Measurements from ENCODE around the gene ADCY1. TPM values are rescaled to one million over a fixed set of nuclear protein-coding genes. Genes with fewer than 3 reads are reported as not detected.

The ADCY1 gene
- polyA plus RNA-seq, 1 donor = 1.4 TPM

DNA sequence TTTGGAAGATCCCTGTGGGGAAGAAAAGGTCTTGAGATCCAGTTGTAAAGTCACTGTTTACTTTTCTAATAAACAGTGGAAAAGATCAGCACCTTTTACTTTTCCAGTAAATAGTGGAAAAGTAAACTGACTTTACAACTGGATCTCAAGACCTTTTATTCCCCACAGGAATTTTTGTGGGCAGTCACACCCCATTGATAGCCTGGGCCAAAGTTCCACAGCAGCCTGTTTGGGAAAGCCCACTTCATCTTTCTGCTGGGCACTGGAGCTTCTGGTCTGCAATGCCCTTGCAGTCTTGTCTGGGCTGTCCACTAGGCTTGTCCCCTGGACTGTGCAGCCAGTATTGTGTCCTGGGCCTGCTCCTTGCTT lies 50.2 kb downstream of the ADCY1 start:
- no peak overlapping the region for H3K27ac ChIP-seq (ENCODE audit: low read length)
- no peaks in the 10 kb centered on the region for H3K27me3 ChIP-seq (ENCODE audit: control insufficient read depth, insufficient read depth, low read length)
- H3K9me3 ChIP-seq (ENCODE audit: control insufficient read depth, low read depth, low read length) = peaks cover 4% of the 10 kb centered on the region
- H3K4me3 ChIP-seq (ENCODE audit: low read length) = no peak overlapping the region
- no peaks in the 10 kb centered on the region for H3K4me1 ChIP-seq (ENCODE audit: control insufficient read depth, insufficient read depth, low read length)
- peak in 1 of 2 donors; percentile 36 for DNase-seq
- no peaks in the 10 kb centered on the region for H3K36me3 ChIP-seq (ENCODE audit: control insufficient read depth, insufficient read depth, low read length)

DNA sequence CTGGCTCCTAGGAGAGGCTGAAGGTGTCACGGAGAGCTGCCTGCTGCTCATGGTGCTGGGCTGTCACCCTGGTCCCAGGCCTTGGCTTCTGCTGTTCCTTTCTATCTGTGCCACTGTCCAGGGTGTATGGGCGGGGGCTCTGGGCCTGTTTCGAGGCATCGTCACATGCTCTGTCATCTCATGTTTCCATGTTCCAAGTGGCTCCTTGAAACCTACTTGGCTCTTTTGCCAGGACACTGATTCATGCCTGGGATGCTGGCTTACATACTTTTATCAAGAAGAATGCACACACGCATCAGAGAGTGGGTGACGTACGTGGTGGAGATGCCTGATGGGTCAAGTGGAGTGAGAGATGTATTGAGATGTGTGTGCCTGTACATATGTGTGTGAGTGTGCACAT lies 50.9 kb downstream of the ADCY1 start:
- no peaks in the 10 kb centered on the region for H3K4me1 ChIP-seq (ENCODE audit: control insufficient read depth, insufficient read depth, low read length)
- H3K27me3 ChIP-seq (ENCODE audit: control insufficient read depth, insufficient read depth, low read length) = no peaks in the 10 kb centered on the region
- H3K4me3 ChIP-seq (ENCODE audit: low read length) = no peak overlapping the region
- no peaks in the 10 kb centered on the region for H3K36me3 ChIP-seq (ENCODE audit: control insufficient read depth, insufficient read depth, low read length)
- no peak overlapping the region for H3K27ac ChIP-seq (ENCODE audit: low read length)
- H3K9me3 ChIP-seq (ENCODE audit: control insufficient read depth, low read depth, low read length) = peaks cover 4% of the 10 kb centered on the region
- DNase-seq = no peak
- 100% methylated on average over 1 of the region's 7 CpGs for WGBS (ENCODE audit: insufficient coverage, low lambda C conversion rate)

DNA sequence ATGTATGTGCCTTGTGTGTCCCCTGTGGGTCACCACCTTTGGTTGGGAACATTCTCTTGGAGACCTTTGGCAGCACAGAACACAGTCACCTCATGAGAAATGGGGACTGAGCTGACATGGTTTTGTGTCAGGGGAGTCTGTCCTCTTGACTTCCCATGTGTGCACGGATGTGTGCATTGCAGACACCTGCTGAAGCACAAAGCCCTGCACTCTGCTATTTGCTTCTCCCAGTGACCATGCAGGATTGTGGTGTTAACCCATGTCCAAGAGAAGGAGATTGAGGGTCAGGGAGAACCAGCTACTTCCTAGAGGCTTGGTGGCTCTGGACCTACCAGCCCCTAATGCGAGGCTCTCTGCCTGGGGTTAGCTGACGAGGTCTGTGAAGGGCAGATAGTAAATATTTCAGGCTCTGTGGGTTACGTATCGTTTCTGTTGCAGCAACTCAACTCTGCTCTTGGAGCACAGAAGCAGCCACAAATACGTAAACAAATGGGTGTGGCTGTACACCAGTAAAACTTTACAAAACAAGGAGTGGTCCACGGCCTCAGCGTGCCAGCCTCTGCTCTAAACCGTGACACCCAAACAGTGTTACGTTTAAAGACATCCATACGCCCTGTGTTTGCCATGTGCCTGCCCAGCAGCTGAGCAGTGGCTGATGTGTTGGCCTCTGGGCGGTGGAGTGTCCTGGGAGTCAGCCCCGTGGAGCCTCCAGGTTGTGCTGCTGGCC lies 51.7 kb downstream of the ADCY1 start:
- no peak overlapping the region for H3K27ac ChIP-seq (ENCODE audit: low read length)
- WGBS (ENCODE audit: insufficient coverage, low lambda C conversion rate) = no CpG with 5 or more reads among the region's 13 CpGs
- H3K27me3 ChIP-seq (ENCODE audit: control insufficient read depth, insufficient read depth, low read length) = no peaks in the 10 kb centered on the region
- no peak for DNase-seq
- no peaks in the 10 kb centered on the region for H3K36me3 ChIP-seq (ENCODE audit: control insufficient read depth, insufficient read depth, low read length)
- no peaks in the 10 kb centered on the region for H3K9me3 ChIP-seq (ENCODE audit: control insufficient read depth, low read depth, low read length)
- H3K4me3 ChIP-seq (ENCODE audit: low read length) = no peak overlapping the region
- H3K4me1 ChIP-seq (ENCODE audit: control insufficient read depth, insufficient read depth, low read length) = no peaks in the 10 kb centered on the region

DNA sequence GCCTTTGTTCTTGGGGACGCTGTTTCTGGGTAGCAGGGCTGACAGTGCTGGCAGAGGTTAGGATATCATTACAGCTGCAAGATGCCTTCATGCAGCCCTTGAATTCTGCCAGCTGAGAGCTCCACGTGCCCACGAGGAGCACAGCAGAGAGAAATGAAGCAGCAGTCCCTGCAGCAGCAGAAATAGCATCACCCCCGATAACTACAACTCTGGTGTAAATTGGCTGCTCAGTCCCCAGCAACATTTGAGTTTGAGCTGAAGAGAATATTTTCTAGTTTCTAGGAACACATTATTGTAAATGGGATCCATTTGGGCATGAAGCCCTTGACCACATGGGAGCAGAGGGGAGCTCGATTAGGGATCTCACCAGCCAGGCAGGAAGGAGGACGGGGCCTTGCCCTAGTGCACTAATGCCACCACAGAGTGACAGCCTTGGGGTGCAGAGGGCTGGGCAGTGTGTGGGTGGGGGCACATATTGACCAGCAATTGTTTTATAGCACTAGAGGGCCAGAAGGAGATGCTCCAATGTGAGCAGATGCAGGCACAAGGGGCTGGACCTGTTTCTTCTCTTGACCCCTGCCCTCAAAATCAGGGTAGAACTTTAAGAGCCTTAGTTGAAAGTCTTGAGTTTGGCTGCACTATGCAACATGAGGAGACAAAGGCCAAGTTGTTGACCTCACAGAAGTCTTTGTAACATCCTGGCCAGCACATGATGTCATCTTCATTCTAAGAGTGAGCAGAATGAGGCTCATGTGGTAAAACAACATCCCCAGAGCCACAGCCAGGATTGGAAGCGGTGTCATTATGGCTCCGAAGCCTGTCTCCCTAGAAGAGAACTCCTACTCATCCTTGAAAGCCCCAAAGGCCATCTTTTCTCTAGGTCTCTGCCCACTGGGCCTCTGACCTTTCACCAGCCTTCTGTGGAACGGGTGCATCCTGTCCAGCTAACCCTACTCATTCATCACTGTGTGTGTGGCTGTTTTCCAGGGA lies 52.6 kb downstream of the ADCY1 start:
- DNase-seq = no peak
- no peak overlapping the region for H3K4me3 ChIP-seq (ENCODE audit: low read length)
- no peaks in the 10 kb centered on the region for H3K4me1 ChIP-seq (ENCODE audit: control insufficient read depth, insufficient read depth, low read length)
- WGBS (ENCODE audit: insufficient coverage, low lambda C conversion rate) = no CpG with 5 or more reads among the region's 9 CpGs
- H3K27me3 ChIP-seq (ENCODE audit: control insufficient read depth, insufficient read depth, low read length) = no peaks in the 10 kb centered on the region
- no peaks in the 10 kb centered on the region for H3K9me3 ChIP-seq (ENCODE audit: control insufficient read depth, low read depth, low read length)
- H3K36me3 ChIP-seq (ENCODE audit: control insufficient read depth, insufficient read depth, low read length) = no peaks in the 10 kb centered on the region
- no peak overlapping the region for H3K27ac ChIP-seq (ENCODE audit: low read length)

DNA sequence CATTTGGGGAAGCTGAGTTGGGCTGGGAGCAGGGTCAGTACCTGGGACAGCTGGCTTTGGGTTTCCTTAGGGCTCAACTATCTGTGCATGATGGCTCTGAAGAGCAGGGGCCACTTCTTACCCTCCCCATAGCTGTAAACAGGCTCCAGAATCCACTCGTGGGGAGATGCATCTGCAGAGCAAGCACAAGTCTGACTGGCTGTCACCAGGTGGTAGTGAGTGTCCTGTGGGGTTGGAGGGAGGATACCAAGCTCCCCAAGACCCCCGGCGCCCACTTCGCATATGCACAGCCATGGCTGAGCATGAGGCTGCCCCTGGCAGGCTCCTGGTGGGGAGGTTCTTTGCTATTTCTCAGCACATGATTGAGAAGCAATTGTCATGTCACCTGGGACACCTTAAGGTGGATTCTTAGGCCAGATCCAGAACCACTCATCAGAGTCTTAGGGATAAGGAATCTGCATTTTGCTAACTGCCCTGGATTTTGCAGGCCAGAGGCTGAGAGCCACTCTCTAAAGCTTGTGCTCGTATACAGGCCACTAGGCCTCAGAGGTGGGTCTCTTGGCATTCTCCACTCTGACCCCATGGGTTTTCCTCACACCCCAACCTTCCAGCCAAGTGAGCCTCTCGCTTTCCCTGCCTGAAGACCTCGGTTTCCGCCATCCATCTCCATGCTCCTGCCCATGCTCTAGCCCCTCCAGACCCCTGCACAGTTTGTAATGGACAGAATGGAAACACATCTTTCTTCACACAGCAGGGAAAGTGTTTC lies 53.7 kb downstream of the ADCY1 start:
- no CpG with 5 or more reads among the region's 8 CpGs for WGBS (ENCODE audit: insufficient coverage, low lambda C conversion rate)
- Histone ChIP-seq H3K27ac (ENCODE audit: low read length) (no peak overlapping the region), H3K4me3 (ENCODE audit: low read length) (no peak overlapping the region), H3K4me1 (ENCODE audit: control insufficient read depth, insufficient read depth, low read length) (no peaks in the 10 kb centered on the region), H3K36me3 (ENCODE audit: control insufficient read depth, insufficient read depth, low read length) (no peaks in the 10 kb centered on the region), H3K9me3 (ENCODE audit: control insufficient read depth, low read depth, low read length) (no peaks in the 10 kb centered on the region), H3K27me3 (ENCODE audit: control insufficient read depth, insufficient read depth, low read length) (no peaks in the 10 kb centered on the region)
- no peak for DNase-seq

DNA sequence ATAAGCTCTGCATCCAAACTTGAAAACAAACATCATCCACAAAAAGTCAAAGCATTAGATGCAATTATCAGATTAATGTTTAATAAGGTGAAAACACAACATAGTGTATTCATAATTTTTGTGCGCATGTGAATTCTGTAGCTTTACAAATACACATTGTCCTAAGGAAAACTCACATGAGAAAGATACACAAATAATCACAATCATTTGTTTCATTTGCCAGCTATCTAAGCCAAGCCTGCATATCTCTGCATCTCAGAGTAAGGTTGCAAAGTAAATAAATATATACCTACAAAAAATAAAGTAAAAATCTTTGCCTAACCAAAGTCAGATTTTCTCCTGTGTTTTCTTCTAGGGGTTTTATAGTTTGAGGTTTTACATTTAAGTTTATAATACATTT lies 57.4 kb downstream of the ADCY1 start:
- no peaks in the 10 kb centered on the region for H3K27me3 ChIP-seq (ENCODE audit: control insufficient read depth, insufficient read depth, low read length)
- H3K36me3 ChIP-seq (ENCODE audit: control insufficient read depth, insufficient read depth, low read length) = no peaks in the 10 kb centered on the region
- 100% methylated on average over 1 of the region's 1 CpG for WGBS (ENCODE audit: insufficient coverage, low lambda C conversion rate)
- H3K4me3 ChIP-seq (ENCODE audit: low read length) = no peak overlapping the region
- no peak for DNase-seq
- H3K4me1 ChIP-seq (ENCODE audit: control insufficient read depth, insufficient read depth, low read length) = no peaks in the 10 kb centered on the region
- no peaks in the 10 kb centered on the region for H3K9me3 ChIP-seq (ENCODE audit: control insufficient read depth, low read depth, low read length)
- H3K27ac ChIP-seq (ENCODE audit: low read length) = no peak overlapping the region

DNA sequence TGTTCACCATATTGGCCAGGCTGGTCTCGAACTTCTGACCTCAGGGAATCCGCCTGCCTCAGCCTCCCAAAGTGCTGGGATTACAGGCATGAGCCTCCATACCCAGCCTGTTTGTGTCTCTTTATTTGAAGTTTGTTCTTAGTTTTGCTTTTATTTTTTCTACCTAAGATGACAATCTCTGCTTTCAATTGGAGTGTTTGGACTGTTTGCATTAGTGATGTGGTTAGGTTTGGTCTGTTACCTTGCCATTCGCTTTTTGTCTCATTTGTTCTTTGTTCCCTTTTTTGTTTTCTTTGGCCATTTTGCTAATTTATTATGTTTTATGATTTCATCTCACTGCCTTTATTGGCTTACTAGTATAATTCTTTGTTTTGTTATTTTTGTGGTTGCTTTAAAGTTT lies 62.6 kb downstream of the ADCY1 start:
- H3K27me3 ChIP-seq (ENCODE audit: control insufficient read depth, insufficient read depth, low read length) = no peaks in the 10 kb centered on the region
- H3K4me3 ChIP-seq (ENCODE audit: low read length) = no peak overlapping the region
- no peak overlapping the region for H3K27ac ChIP-seq (ENCODE audit: low read length)
- no peaks in the 10 kb centered on the region for H3K9me3 ChIP-seq (ENCODE audit: control insufficient read depth, low read depth, low read length)
- H3K4me1 ChIP-seq (ENCODE audit: control insufficient read depth, insufficient read depth, low read length) = no peaks in the 10 kb centered on the region
- H3K36me3 ChIP-seq (ENCODE audit: control insufficient read depth, insufficient read depth, low read length) = no peaks in the 10 kb centered on the region
- no CpG with 5 or more reads among the region's 3 CpGs for WGBS (ENCODE audit: insufficient coverage, low lambda C conversion rate)
- no peak for DNase-seq

DNA sequence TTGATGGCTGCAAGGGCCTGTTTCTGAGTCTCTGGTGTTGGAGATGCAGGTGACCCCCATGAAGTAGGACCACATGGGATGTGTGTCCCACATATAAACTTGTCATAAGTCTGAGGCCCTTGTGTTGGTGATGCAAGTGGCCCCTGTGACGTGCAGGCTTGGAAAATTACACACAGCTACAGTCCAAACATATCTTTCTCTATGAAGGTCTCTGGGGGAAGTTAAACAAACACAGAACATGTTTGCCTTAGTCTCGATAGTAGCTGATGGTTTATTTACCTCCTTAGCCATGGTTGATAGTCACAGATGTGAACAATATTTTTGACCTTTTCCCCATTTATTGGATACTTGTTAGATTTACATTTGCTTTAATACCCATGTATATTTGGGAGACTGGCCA lies 64.7 kb downstream of the ADCY1 start:
- H3K4me1 ChIP-seq (ENCODE audit: control insufficient read depth, insufficient read depth, low read length) = no peaks in the 10 kb centered on the region
- H3K27me3 ChIP-seq (ENCODE audit: control insufficient read depth, insufficient read depth, low read length) = no peaks in the 10 kb centered on the region
- DNase-seq = no peak
- no CpG with 5 or more reads among the region's 2 CpGs for WGBS (ENCODE audit: insufficient coverage, low lambda C conversion rate)
- H3K9me3 ChIP-seq (ENCODE audit: control insufficient read depth, low read depth, low read length) = no peaks in the 10 kb centered on the region
- no peaks in the 10 kb centered on the region for H3K36me3 ChIP-seq (ENCODE audit: control insufficient read depth, insufficient read depth, low read length)
- no peak overlapping the region for H3K27ac ChIP-seq (ENCODE audit: low read length)
- H3K4me3 ChIP-seq (ENCODE audit: low read length) = no peak overlapping the region

DNA sequence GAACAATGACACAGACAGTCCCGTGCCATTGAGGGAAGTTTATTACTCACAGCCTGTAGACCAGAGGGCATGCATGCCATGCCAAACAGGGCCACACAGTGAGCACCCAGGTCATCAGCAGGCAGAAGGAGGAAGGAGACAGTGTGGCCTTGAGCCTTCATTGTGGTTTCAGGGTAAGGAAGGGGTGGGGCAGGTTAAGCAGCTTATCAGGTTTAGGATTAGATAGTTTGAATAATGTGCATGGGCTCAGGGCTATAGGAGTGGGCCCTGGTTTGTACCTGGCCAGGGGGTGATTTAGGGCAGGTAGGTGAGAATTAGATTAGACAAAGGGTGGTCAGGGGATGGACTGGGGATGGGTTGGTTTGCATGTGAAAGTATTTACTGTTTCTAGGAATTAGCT lies 67.9 kb downstream of the ADCY1 start:
- WGBS (ENCODE audit: insufficient coverage, low lambda C conversion rate) = no CpG with 5 or more reads among the region's 1 CpG
- no peak for DNase-seq

DNA sequence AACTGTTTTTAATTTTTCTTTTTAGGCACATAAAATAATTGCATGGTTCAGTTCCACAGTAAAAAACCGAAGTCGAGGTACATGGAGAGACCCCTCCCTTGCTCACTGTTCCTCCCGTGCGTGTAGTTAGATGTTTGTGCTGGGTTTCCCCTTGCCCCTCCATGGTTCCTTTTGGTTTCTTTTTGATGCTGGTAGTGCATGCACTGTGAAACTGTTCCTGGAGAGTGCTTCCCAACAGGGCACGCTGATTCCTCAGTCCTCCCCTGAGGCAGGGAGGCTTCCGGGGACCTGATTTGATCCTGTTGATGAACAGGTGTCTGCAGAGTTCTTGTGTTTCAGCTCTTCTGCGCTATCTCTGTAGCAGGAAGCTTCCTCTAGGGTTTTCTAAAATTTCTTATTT lies 69.5 kb downstream of the ADCY1 start:
- Histone ChIP-seq H3K4me1 (ENCODE audit: control insufficient read depth, insufficient read depth, low read length) (no peaks in the 10 kb centered on the region), H3K27ac (ENCODE audit: low read length) (no peak overlapping the region), H3K9me3 (ENCODE audit: control insufficient read depth, low read depth, low read length) (no peaks in the 10 kb centered on the region), H3K4me3 (ENCODE audit: low read length) (no peak overlapping the region), H3K27me3 (ENCODE audit: control insufficient read depth, insufficient read depth, low read length) (no peaks in the 10 kb centered on the region), H3K36me3 (ENCODE audit: control insufficient read depth, insufficient read depth, low read length) (no peaks in the 10 kb centered on the region)
- no peak for DNase-seq
- WGBS (ENCODE audit: insufficient coverage, low lambda C conversion rate) = 100% methylated on average over 3 of the region's 7 CpGs

More for the DNA sequence above, 67.9 kb downstream of the ADCY1 start:
- Histone ChIP-seq H3K27me3 (ENCODE audit: control insufficient read depth, insufficient read depth, low read length) (no peaks in the 10 kb centered on the region), H3K27ac (ENCODE audit: low read length) (no peak overlapping the region), H3K4me3 (ENCODE audit: low read length) (no peak overlapping the region), H3K9me3 (ENCODE audit: control insufficient read depth, low read depth, low read length) (no peaks in the 10 kb centered on the region), H3K36me3 (ENCODE audit: control insufficient read depth, insufficient read depth, low read length) (no peaks in the 10 kb centered on the region), H3K4me1 (ENCODE audit: control insufficient read depth, insufficient read depth, low read length) (no peaks in the 10 kb centered on the region)
